Muscle of leg (tissue), 11 donors: ENCODE measurements around the gene CYTL1. TPM values are rescaled to one million over a fixed set of nuclear protein-coding genes. Genes with fewer than 3 reads are reported as not detected.

ENCODE experiments used
- DNase-seq: peaks from one replicate; pipeline ENCODE4 v3.0.0; 2013
- H3K27ac ChIP-seq: one replicate; pipeline ENCODE4 v1.5.1; 2013; ENCODE audit warnings: mild to moderate bottlenecking, low read length, control low read depth
- H3K27me3 ChIP-seq: one replicate; pipeline ENCODE4 v1.6.1; 2013; ENCODE audit warnings: low read length; ENCODE audit not compliant: control insufficient read depth, insufficient read depth
- H3K36me3 ChIP-seq: one replicate; pipeline ENCODE4 v1.6.1; 2013; ENCODE audit warnings: low read length; ENCODE audit not compliant: control insufficient read depth, insufficient read depth
- H3K4me1 ChIP-seq: one replicate; pipeline ENCODE4 v1.6.1; 2013; ENCODE audit warnings: low read length; ENCODE audit not compliant: control insufficient read depth, insufficient read depth
- H3K4me3 ChIP-seq: one replicate; pipeline ENCODE4 v1.5.1; 2013; ENCODE audit warnings: low read length, control low read depth
- H3K9me3 ChIP-seq: replicated peaks from 2 replicates; pipeline ENCODE4 v1.6.1; 2013; ENCODE audit warnings: low read depth, low read length; ENCODE audit not compliant: control insufficient read depth
- WGBS: methylation state at CpG from one replicate; pipeline ENCODE4 v1.1.5; 2013; ENCODE audit warnings: missing lambda C conversion rate; ENCODE audit not compliant: insufficient coverage; 5-methylcytosine and 5-hydroxymethylcytosine counted together
- polyA plus RNA-seq, 8 donors: library from polyadenylated mRNA; unstranded; fragments of 120-200 nt; gene quantifications; one replicate each; pipeline versions ENCODE4 v1.2.1 to v1.2.3, GENCODE V29; 2013; ENCODE audit warnings: inconsistent platforms in 1 of 8, low replicate concordance in 1 of 8; ENCODE audit not compliant: insufficient read length in 8 of 8, insufficient read depth in 1 of 8
- total RNA-seq: library from RNA; stranded (reverse); fragments of 120-200 nt; gene quantifications from one replicate; pipeline ENCODE4 v1.2.4, GENCODE V29; 2013

The CYTL1 gene
- total and polyA plus RNA-seq, 9 donors: 5.0 to 39.5 (median 10.6) TPM

GRCh38 chr4:5051278-5052203 lies 32.3 kb upstream of the CYTL1 start, which contains the start of gene STK32B:
STK32B (plus strand) TSS chr4:5051480.
- H3K4me3 ChIP-seq: peak within 1 kb of the TSS; percentile 66
- peaks cover 13% of the 10 kb centered on the region for H3K4me1 ChIP-seq
- no peaks in the 10 kb centered on the region for H3K36me3 ChIP-seq
- under 1% methylated on average over 93 of the region's 103 CpGs for WGBS
- peaks cover 15% of the 10 kb centered on the region for H3K27me3 ChIP-seq
- H3K27ac ChIP-seq: peak within 1 kb of the TSS; percentile 47
- no peaks in the 10 kb centered on the region for H3K9me3 ChIP-seq
- peak; percentile 82 for DNase-seq

- WGBS: 0% methylated on average over 21 of the region's 36 CpGs
- no peaks in the 10 kb centered on the region for H3K36me3 ChIP-seq
- H3K27me3 ChIP-seq: peaks cover 15% of the 10 kb centered on the region
- peak overlapping the region; percentile 47 for H3K27ac ChIP-seq
- H3K4me1 ChIP-seq: peaks cover 13% of the 10 kb centered on the region
- H3K9me3 ChIP-seq: no peaks in the 10 kb centered on the region
- H3K4me3 ChIP-seq: peak overlapping the region; percentile 66
- peak; percentile 87 for DNase-seq
Measured at GRCh38 chr4:5050520-5051277, 31.4 kb upstream of the CYTL1 start.

- H3K9me3 ChIP-seq: no peaks in the 10 kb centered on the region
- peaks cover 20% of the 10 kb centered on the region for H3K4me1 ChIP-seq
- no peak overlapping the region for H3K4me3 ChIP-seq
- DNase-seq: no peak
- 88% methylated on average over 4 of the region's 4 CpGs for WGBS
- no peaks in the 10 kb centered on the region for H3K36me3 ChIP-seq
- H3K27me3 ChIP-seq: peaks cover 15% of the 10 kb centered on the region
- H3K27ac ChIP-seq: no peak overlapping the region
Measured at GRCh38 chr4:5048721-5049120, 29.5 kb upstream of the CYTL1 start.

- no peak overlapping the region for H3K27ac ChIP-seq
- H3K36me3 ChIP-seq: no peaks in the 10 kb centered on the region
- DNase-seq: peak; percentile 74
- H3K4me1 ChIP-seq: peaks cover 30% of the 10 kb centered on the region
- WGBS: 45% methylated on average over 2 of the region's 3 CpGs
- H3K27me3 ChIP-seq: no peaks in the 10 kb centered on the region
- H3K4me3 ChIP-seq: no peak overlapping the region
- no peaks in the 10 kb centered on the region for H3K9me3 ChIP-seq
Measured at GRCh38 chr4:5045097-5045496, 25.8 kb upstream of the CYTL1 start.

- Histone ChIP-seq H3K9me3 (no peaks in the 10 kb centered on the region), H3K27ac (no peak overlapping the region), H3K36me3 (no peaks in the 10 kb centered on the region), H3K27me3 (no peaks in the 10 kb centered on the region), H3K4me1 (peaks cover 34% of the 10 kb centered on the region), H3K4me3 (no peak overlapping the region)
- WGBS: no CpG with 5 or more reads among the region's 3 CpGs
- no peak for DNase-seq
Measured at GRCh38 chr4:5044341-5044740, 25.1 kb upstream of the CYTL1 start.

- H3K36me3 ChIP-seq: no peaks in the 10 kb centered on the region
- H3K27me3 ChIP-seq: no peaks in the 10 kb centered on the region
- H3K4me1 ChIP-seq: peaks cover 37% of the 10 kb centered on the region
- no peak for DNase-seq
- H3K27ac ChIP-seq: no peak overlapping the region
- no peak overlapping the region for H3K4me3 ChIP-seq
- WGBS: 68% methylated on average over 4 of the region's 6 CpGs
- no peaks in the 10 kb centered on the region for H3K9me3 ChIP-seq
Measured at GRCh38 chr4:5043579-5043978, 24.3 kb upstream of the CYTL1 start.

- Histone ChIP-seq H3K9me3 (no peaks in the 10 kb centered on the region), H3K27me3 (no peaks in the 10 kb centered on the region)
- 60% methylated on average over 1 of the region's 7 CpGs for WGBS
Measured at GRCh38 chr4:5041699-5042098, 22.4 kb upstream of the CYTL1 start.

GRCh38 chr4:5040856-5041620 lies 21.8 kb upstream of the CYTL1 start:
- peaks cover 50% of the 10 kb centered on the region for H3K4me1 ChIP-seq
- WGBS: 17% methylated on average over 2 of the region's 9 CpGs
- peak; percentile 92 for DNase-seq

More at GRCh38 chr4:5041699-5042098, 22.4 kb upstream of the CYTL1 start:
- Histone ChIP-seq H3K4me1 (peaks cover 47% of the 10 kb centered on the region), H3K36me3 (no peaks in the 10 kb centered on the region), H3K27ac (peak overlapping the region; percentile 53), H3K4me3 (no peak overlapping the region)
- peak; percentile 52 for DNase-seq

GRCh38 chr4:5039800-5040199 lies 20.5 kb upstream of the CYTL1 start:
- H3K27ac ChIP-seq: no peak overlapping the region
- no peaks in the 10 kb centered on the region for H3K9me3 ChIP-seq
- no peak for DNase-seq
- no peak overlapping the region for H3K4me3 ChIP-seq
- no peaks in the 10 kb centered on the region for H3K36me3 ChIP-seq
- H3K4me1 ChIP-seq: peaks cover 54% of the 10 kb centered on the region
- no peaks in the 10 kb centered on the region for H3K27me3 ChIP-seq
- 100% methylated on average over 2 of the region's 7 CpGs for WGBS

More at GRCh38 chr4:5040856-5041620, 21.8 kb upstream of the CYTL1 start:
- no peaks in the 10 kb centered on the region for H3K36me3 ChIP-seq
- no peaks in the 10 kb centered on the region for H3K27me3 ChIP-seq
- no peaks in the 10 kb centered on the region for H3K9me3 ChIP-seq
- H3K4me3 ChIP-seq: no peak overlapping the region
- H3K27ac ChIP-seq: peak overlapping the region; percentile 53
